ENCODE data around the gene GPR55.

The GPR55 gene

DNA sequence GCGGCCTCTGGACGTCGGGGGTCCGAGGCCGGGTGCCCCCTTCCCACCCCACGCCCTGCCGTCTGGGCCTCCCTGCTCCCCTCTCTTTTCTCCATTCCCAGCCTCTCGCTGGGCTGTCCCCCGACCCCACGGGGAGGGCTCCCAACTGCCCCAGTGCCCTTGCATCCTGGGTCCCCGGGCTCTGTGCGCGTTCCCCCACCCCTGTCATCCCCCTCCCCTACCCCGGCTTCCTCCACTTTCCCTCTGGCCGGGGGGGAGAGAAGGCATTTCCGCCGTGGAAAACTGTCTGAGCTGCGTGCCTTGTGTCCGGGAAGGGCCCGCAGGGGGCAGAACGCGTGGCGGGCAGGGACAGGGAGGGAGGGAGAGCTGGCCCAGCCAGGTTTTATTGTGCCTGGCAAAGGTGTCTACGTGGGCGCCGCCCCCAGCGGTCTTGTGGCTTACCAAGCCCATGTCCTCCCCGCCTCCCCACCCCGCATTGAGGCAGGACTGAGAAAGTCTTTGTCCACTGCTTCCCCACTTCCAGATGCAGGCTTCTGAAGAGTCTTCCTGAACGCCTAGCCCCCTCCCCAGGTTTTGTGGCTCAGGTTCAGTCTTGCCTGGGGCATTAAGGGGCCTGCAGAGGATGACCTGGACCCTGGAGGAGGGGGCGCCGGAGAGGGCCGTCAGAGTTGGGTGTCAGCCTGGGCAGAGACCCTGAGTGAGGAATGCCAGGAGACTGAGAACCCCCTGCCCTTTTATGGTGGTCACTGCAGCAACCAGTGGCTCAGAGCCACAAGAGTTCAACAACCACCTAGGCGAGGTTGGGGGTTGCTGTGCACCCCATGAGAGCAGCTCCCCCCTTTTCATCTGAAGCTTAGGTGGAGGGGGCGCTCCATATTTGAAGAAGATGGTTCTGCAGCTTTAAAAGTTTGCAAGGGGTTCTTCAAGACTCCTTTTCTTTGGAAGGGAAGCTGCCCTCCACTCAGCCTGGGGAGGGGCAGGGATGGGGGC is 59.0 kb downstream of the GPR55 start:
- Histone ChIP-seq H3K4me3 (ENCODE audit: insufficient read depth, low read depth, low read length, poor library complexity, severe bottlenecking) (peak overlapping the region; percentile 71), H3K9me3 (ENCODE audit: control insufficient read depth, low read length) (no peaks in the 10 kb centered on the region), H3K27ac (ENCODE audit: insufficient read depth, low read length, poor library complexity, severe bottlenecking) (peak overlapping the region; percentile 53), H3K4me1 (ENCODE audit: control insufficient read depth, insufficient read depth, low read length, poor library complexity, severe bottlenecking) (peaks cover 29% of the 10 kb centered on the region), H3K27me3 (replicated peaks; ENCODE audit: control insufficient read depth, insufficient read depth, low read length, poor library complexity, severe bottlenecking) (no peaks in the 10 kb centered on the region), H3K36me3 (ENCODE audit: control insufficient read depth, insufficient read depth, low read length) (no peaks in the 10 kb centered on the region)
- peak in 2 of 3 donors; percentile 23 to 26 for DNase-seq

DNA sequence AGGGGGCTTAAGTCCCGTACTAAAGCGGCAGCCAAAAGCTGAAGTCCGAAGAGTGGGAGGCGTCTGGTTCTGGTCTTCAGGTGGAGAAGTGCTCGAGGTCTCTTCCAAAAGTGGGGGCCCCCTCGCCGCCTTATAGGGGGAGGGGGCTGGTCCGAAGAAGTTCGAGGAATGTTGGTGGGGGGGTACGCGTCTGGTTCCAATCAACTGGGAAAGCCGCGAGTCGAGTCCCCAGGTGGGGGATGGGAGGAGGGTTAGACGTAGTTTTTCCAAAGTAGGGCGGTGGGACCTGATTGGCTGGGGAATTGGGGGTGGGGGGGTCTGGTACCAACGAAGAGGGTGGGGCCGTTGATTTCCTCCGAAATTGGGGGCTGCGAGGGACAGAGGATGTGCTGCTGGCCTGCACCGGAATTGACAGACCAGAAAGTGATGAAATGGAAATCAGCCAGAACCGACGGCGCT is 59.7 kb downstream of the GPR55 start:
- peak overlapping the region; percentile 71 for H3K4me3 ChIP-seq (ENCODE audit: insufficient read depth, low read depth, low read length, poor library complexity, severe bottlenecking)
- no peaks in the 10 kb centered on the region for H3K27me3 ChIP-seq (replicated peaks; ENCODE audit: control insufficient read depth, insufficient read depth, low read length, poor library complexity, severe bottlenecking)
- no peak for DNase-seq
- H3K4me1 ChIP-seq (ENCODE audit: control insufficient read depth, insufficient read depth, low read length, poor library complexity, severe bottlenecking): peaks cover 29% of the 10 kb centered on the region
- H3K9me3 ChIP-seq (ENCODE audit: control insufficient read depth, low read length): no peaks in the 10 kb centered on the region
- no peaks in the 10 kb centered on the region for H3K36me3 ChIP-seq (ENCODE audit: control insufficient read depth, insufficient read depth, low read length)
- peak overlapping the region; percentile 22 for H3K27ac ChIP-seq (ENCODE audit: insufficient read depth, low read length, poor library complexity, severe bottlenecking)

DNA sequence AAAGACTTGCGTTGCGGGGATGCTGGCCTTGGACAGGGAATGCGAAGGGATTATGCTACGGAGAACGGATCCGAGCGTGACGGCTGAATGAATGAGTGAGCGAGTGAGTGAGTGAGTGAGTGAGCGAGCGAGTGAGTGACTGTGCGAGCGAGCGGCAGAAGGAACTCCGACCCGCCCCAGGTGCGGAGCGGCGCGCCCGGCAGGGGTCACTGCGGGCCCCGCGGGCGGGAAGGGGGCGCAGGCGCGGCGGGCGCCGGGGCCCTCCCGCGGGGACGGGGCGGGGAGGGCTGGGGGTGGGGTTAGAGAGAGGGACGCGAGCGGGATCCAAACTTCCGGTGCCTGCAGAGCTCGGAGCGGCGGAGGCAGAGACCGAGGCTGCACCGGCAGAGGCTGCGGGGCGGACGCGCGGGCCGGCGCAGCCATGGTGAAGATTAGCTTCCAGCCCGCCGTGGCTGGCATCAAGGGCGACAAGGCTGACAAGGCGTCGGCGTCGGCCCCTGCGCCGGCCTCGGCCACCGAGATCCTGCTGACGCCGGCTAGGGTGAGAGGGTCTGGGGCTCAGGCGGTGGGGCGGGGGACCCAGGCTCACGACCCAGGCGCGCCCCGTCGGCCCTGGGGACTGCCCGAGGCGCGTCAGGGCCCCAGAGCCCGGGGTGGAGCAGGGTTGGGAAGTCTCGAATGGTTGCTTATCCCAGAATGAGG is 60.3 kb downstream of the GPR55 start, which contains the start of gene ITM2C:
ITM2C (plus strand) TSS at position 338 of the 702 bp plus-strand sequence; CDS start at position 422, 84 bp downstream.
- Histone ChIP-seq H3K27me3 (replicated peaks; ENCODE audit: control insufficient read depth, insufficient read depth, low read length, poor library complexity, severe bottlenecking) (no peaks in the 10 kb centered on the region), H3K27ac (ENCODE audit: insufficient read depth, low read length, poor library complexity, severe bottlenecking) (peak within 1 kb of the TSS; percentile 22), H3K4me3 (ENCODE audit: insufficient read depth, low read depth, low read length, poor library complexity, severe bottlenecking) (peak within 1 kb of the TSS; percentile 71), H3K9me3 (ENCODE audit: control insufficient read depth, low read length) (no peaks in the 10 kb centered on the region), H3K36me3 (ENCODE audit: control insufficient read depth, insufficient read depth, low read length) (no peaks in the 10 kb centered on the region), H3K4me1 (ENCODE audit: control insufficient read depth, insufficient read depth, low read length, poor library complexity, severe bottlenecking) (peaks cover 29% of the 10 kb centered on the region)
- DNase-seq: peak; percentile 62 to 70 (median 69)

DNA sequence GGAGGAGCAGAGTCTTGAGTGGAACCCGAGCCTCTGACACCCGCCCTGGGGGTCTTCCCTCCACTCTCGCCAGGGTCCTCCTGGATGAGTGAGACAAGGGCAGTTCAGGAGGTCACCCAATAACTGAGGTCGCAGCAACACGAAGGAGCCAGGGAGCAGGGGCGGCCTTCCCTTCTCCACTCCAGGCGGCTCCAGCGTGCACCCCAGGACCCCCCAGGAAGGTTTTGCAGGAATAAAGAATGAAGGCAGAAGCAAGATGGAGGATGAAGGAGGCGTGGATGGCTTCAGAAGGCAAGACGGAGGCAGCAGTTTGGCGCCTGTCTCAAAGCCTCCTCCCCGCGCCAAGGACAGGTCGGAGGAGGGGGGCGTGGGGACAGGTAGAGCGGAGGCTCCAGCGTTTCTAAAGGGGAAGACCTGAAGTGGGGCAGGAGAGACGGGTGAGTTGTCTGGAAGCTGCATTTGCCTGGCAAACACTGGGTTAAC is 60.9 kb downstream of the GPR55 start:
- Histone ChIP-seq H3K27me3 (replicated peaks; ENCODE audit: control insufficient read depth, insufficient read depth, low read length, poor library complexity, severe bottlenecking) (no peaks in the 10 kb centered on the region), H3K9me3 (ENCODE audit: control insufficient read depth, low read length) (no peaks in the 10 kb centered on the region), H3K4me3 (ENCODE audit: insufficient read depth, low read depth, low read length, poor library complexity, severe bottlenecking) (peak overlapping the region; percentile 50), H3K36me3 (ENCODE audit: control insufficient read depth, insufficient read depth, low read length) (no peaks in the 10 kb centered on the region), H3K4me1 (ENCODE audit: control insufficient read depth, insufficient read depth, low read length, poor library complexity, severe bottlenecking) (peaks cover 29% of the 10 kb centered on the region), H3K27ac (ENCODE audit: insufficient read depth, low read length, poor library complexity, severe bottlenecking) (no peak overlapping the region)
- DNase-seq: no peak

DNA sequence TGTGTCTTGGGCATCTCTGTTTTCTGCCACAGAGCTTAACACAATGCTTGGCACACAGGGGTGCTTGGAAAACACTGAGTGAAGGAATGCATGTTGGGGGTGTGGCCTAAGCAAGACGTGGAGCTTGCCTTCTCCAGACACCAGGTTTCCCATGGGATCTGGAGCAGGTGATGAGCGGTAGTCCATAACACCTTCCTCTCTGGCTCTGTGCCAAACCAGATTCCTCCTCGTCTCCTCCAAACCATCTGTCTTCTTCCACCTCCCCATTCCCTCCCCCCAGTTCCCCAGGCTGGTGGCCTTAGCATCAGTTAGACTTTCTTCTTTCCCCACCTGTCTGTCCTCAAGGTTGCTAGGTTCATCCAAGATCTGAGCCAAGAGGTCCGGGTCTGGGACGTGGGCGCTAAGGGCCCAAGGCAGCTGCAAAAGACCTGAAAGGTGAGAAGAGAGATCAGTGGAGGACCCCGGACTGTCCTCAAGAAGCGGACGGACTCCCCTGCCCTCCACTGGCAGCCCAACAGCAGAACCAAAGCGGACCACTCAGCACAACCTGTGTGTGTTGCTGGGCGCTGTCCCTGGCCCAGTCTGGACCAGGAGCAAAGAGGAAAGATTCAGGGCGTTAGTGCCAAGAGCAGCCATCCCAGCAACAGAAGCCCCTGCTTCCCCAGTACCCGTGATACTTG is 61.5 kb downstream of the GPR55 start:
- H3K36me3 ChIP-seq (ENCODE audit: control insufficient read depth, insufficient read depth, low read length): no peaks in the 10 kb centered on the region
- H3K9me3 ChIP-seq (ENCODE audit: control insufficient read depth, low read length): no peaks in the 10 kb centered on the region
- no peaks in the 10 kb centered on the region for H3K27me3 ChIP-seq (replicated peaks; ENCODE audit: control insufficient read depth, insufficient read depth, low read length, poor library complexity, severe bottlenecking)
- no peak for DNase-seq
- no peak overlapping the region for H3K27ac ChIP-seq (ENCODE audit: insufficient read depth, low read length, poor library complexity, severe bottlenecking)
- peak overlapping the region; percentile 50 for H3K4me3 ChIP-seq (ENCODE audit: insufficient read depth, low read depth, low read length, poor library complexity, severe bottlenecking)
- H3K4me1 ChIP-seq (ENCODE audit: control insufficient read depth, insufficient read depth, low read length, poor library complexity, severe bottlenecking): peaks cover 29% of the 10 kb centered on the region

DNA sequence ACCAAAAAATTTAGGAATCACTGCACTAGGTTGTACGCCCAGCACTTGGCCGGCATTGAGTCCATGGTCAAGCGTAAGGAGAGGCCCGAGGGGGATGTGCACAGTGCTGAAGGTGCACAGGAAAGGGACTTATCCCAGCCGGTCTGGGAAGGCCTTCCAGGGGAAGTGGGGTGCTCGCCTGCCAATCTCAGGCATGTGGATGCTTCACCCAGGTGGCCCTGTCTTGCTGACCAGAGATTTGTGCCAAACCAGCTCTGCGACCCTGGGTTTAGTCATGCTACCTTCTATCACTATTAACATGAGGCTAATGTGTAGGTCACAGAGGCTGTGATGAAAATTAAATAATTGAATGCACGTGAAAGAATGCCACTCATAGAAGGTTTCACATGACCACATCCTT is 62.0 kb downstream of the GPR55 start:
- Histone ChIP-seq H3K27me3 (replicated peaks; ENCODE audit: control insufficient read depth, insufficient read depth, low read length, poor library complexity, severe bottlenecking) (no peaks in the 10 kb centered on the region), H3K4me3 (ENCODE audit: insufficient read depth, low read depth, low read length, poor library complexity, severe bottlenecking) (no peak overlapping the region), H3K27ac (ENCODE audit: insufficient read depth, low read length, poor library complexity, severe bottlenecking) (no peak overlapping the region), H3K36me3 (ENCODE audit: control insufficient read depth, insufficient read depth, low read length) (no peaks in the 10 kb centered on the region), H3K4me1 (ENCODE audit: control insufficient read depth, insufficient read depth, low read length, poor library complexity, severe bottlenecking) (peaks cover 29% of the 10 kb centered on the region), H3K9me3 (ENCODE audit: control insufficient read depth, low read length) (no peaks in the 10 kb centered on the region)
- DNase-seq: no peak

DNA sequence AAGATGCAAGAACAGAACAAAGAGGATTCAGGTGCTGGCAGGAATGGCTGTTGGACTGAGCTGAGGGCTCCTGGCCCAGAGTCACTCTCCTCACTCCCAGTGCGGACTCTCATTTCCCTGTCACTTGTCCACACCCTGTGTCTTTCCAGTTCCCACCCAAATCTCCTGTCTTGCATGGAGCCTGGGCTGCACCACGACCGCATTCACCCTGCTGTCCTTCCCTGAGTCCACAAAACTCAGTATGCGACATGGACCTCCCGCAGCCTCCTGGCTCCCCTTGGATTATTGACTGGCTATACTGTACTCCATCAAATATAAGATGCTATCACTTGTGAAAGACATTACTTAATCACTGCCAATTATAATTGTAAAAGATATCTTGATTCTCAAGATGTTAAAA is 62.8 kb downstream of the GPR55 start:
- peaks cover 28% of the 10 kb centered on the region for H3K4me1 ChIP-seq (ENCODE audit: control insufficient read depth, insufficient read depth, low read length, poor library complexity, severe bottlenecking)
- no peak overlapping the region for H3K27ac ChIP-seq (ENCODE audit: insufficient read depth, low read length, poor library complexity, severe bottlenecking)
- DNase-seq: no peak
- no peaks in the 10 kb centered on the region for H3K36me3 ChIP-seq (ENCODE audit: control insufficient read depth, insufficient read depth, low read length)
- H3K4me3 ChIP-seq (ENCODE audit: insufficient read depth, low read depth, low read length, poor library complexity, severe bottlenecking): no peak overlapping the region
- H3K27me3 ChIP-seq (replicated peaks; ENCODE audit: control insufficient read depth, insufficient read depth, low read length, poor library complexity, severe bottlenecking): no peaks in the 10 kb centered on the region
- no peaks in the 10 kb centered on the region for H3K9me3 ChIP-seq (ENCODE audit: control insufficient read depth, low read length)

DNA sequence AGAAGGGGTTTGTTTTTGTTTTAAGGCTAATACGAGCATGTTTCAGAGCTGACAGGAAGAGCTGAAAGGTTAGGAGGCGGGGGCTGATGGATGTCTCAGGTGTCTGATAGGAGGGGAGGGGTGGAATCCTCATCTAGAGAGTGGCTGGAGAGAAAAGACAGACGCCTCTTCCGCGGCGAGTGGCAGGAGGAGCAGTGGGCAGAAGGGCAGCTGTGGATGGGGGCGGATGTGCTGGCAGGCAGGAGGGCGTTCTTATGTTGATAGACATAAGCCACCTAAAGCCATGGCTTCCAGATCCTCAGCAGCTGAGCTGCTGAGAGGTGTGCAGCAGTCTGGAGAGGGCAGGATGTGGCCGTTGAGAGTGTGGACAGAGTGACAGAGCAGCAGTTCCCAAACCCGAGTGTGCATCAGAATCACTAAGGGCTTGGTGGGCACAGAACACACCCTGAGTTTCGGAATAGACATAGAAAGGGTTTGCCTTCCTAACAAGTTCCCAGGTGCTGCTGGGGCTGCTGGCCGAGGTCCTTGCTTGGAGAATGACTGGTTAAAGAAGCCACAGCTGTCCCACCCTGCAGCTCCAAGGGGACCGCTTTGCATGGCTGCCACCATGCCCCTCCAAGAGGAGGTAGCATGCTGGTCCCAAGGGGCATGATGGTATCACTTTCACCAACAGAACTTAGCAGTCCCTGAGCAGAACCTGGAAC is 63.3 kb downstream of the GPR55 start:
- H3K4me1 ChIP-seq (ENCODE audit: control insufficient read depth, insufficient read depth, low read length, poor library complexity, severe bottlenecking): peaks cover 22% of the 10 kb centered on the region
- DNase-seq: no peak
- no peak overlapping the region for H3K27ac ChIP-seq (ENCODE audit: insufficient read depth, low read length, poor library complexity, severe bottlenecking)
- no peaks in the 10 kb centered on the region for H3K27me3 ChIP-seq (replicated peaks; ENCODE audit: control insufficient read depth, insufficient read depth, low read length, poor library complexity, severe bottlenecking)
- H3K9me3 ChIP-seq (ENCODE audit: control insufficient read depth, low read length): no peaks in the 10 kb centered on the region
- no peak overlapping the region for H3K4me3 ChIP-seq (ENCODE audit: insufficient read depth, low read depth, low read length, poor library complexity, severe bottlenecking)
- no peaks in the 10 kb centered on the region for H3K36me3 ChIP-seq (ENCODE audit: control insufficient read depth, insufficient read depth, low read length)
